PC-9 (cell line): Measurements from ENCODE around the gene PABPN1. TPM values are rescaled to one million over a fixed set of nuclear protein-coding genes. Genes with fewer than 3 reads are reported as not detected.
"Not testable (repeated sequence)": the region's sequence is repeated elsewhere in the genome, so short reads cannot be mapped to it uniquely, and the experiment has no call there.

Experiments used
- BruUV-seq: library from RNA; stranded (reverse); fragments of 400-500 nt; replicated peaks from 2 replicates; lab custom pipeline; 2021; lab: Mats Ljungman, UMichigan
- CTCF ChIA-PET: fragments of 300-600 bp; sonication (Branson Sonifier 250); formaldehyde crosslinking; loops from one replicate; lab custom pipeline; 2022; ENCODE audit warnings: antibody characterized with exemption; lab: Charles Lee
- POLR2A ChIA-PET: fragments of 300-600 bp; sonication (Branson Sonifier 250); formaldehyde crosslinking; loops from one replicate; lab custom pipeline; 2022; ENCODE audit warnings: antibody characterized with exemption; ENCODE audit not compliant: unreplicated experiment; lab: Charles Lee
- DNase-seq, 2 experiments: peaks; one replicate each; pipeline versions ENCODE4 v3.0.0 to v3.0.0-alpha.2; 2015 to 2022; ENCODE audit warnings: mixed read lengths in 1 of 2
- H2AFZ ChIP-seq: fragments of 200-600 bp; sonication (generic); 2 replicates; pipeline ENCODE4 v1.8.1; 2017; ENCODE audit warnings: antibody characterized with exemption
- H3F3A ChIP-seq: fragments of 200-600 bp; sonication (generic); 2 replicates; pipeline ENCODE4 v1.8.1; 2017; ENCODE audit warnings: antibody characterized with exemption, mild to moderate bottlenecking, low read depth; ENCODE audit not compliant: insufficient read depth
- H3K27ac ChIP-seq: fragments of 200-600 bp; sonication (generic); 2 replicates; pipeline ENCODE4 v1.6.1; 2016; ENCODE audit warnings: mixed run types
- H3K27me3 ChIP-seq: fragments of 200-600 bp; sonication (generic); 2 replicates; pipeline ENCODE4 v1.6.1; 2016; ENCODE audit warnings: low read depth, mixed run types; ENCODE audit not compliant: insufficient read depth
- H3K36me3 ChIP-seq: fragments of 200-600 bp; sonication (generic); 2 replicates; pipeline ENCODE4 v1.6.1; 2016; ENCODE audit warnings: low read depth, mixed run types
- H3K4me1 ChIP-seq: fragments of 200-600 bp; sonication (generic); replicated peaks from 2 replicates; pipeline ENCODE4 v1.6.1; 2016; ENCODE audit warnings: mixed run types; ENCODE audit not compliant: insufficient read depth
- H3K4me2 ChIP-seq: fragments of 200-600 bp; sonication (generic); 2 replicates; pipeline ENCODE4 v1.6.1; 2017; ENCODE audit warnings: mixed run types
- H3K4me3 ChIP-seq: fragments of 200-600 bp; sonication (generic); 2 replicates; pipeline ENCODE4 v1.6.1; 2016; ENCODE audit warnings: mixed run types
- H3K79me2 ChIP-seq: fragments of 200-600 bp; sonication (generic); 2 replicates; pipeline ENCODE4 v1.6.1; 2017; ENCODE audit warnings: low read depth, mixed run types
- H3K9me2 ChIP-seq: fragments of 200-600 bp; sonication (generic); 2 replicates; pipeline ENCODE4 v1.8.1; 2017; ENCODE audit warnings: mild to moderate bottlenecking; ENCODE audit not compliant: insufficient read depth
- H3K9me3 ChIP-seq: fragments of 200-600 bp; sonication (generic); 2 replicates; pipeline ENCODE4 v1.8.1; 2016; ENCODE audit warnings: low read depth; ENCODE audit not compliant: insufficient read depth
- H4K20me1 ChIP-seq: fragments of 200-600 bp; sonication (generic); 2 replicates; pipeline ENCODE4 v1.8.1; 2017; ENCODE audit not compliant: insufficient read depth
- CTCF ChIP-seq: fragments of 200-600 bp; sonication (generic); conservative IDR thresholded peaks from 2 replicates; pipeline ENCODE4 v1.6.1; 2017; ENCODE audit warnings: mixed run types, antibody characterized with exemption, mild to moderate bottlenecking, moderate library complexity
- EZH2 ChIP-seq: fragments of 200-600 bp; sonication (generic); IDR thresholded peaks from 2 replicates; pipeline ENCODE4 v1.8.0; 2017; ENCODE audit warnings: antibody characterized with exemption, low read depth
- intact Hi-C: fragments of 100-400 bp; cut with micrococcal nuclease; formaldehyde crosslinking; loops from one replicate; pipeline ENCODE4 v1.10.0; 2022; ENCODE audit not compliant: unreplicated experiment
- total RNA-seq: library from RNA; stranded (reverse); gene quantifications from 2 replicates; pipeline ENCODE4 v1.2.3, GENCODE V29; 2021

Gene PABPN1
- total RNA-seq, 1 experiment from 2014 or later = 142 TPM

GRCh38 chr14:23277189-23277588 lies 44.1 kb upstream of the PABPN1 start:
- ChIA-PET CTCF (no interaction called here), POLR2A (interaction anchor here (0.9 kb wide), 1 partner anchor 231 kb away, joined by 3 read pairs; no protein-coding TSS in a partner anchor)
- H3K36me3 ChIP-seq = no peaks in the 10 kb centered on the region
- H3K27me3 ChIP-seq = no peaks in the 10 kb centered on the region
- H3K4me3 ChIP-seq = no peak overlapping the region
- no peaks in the 10 kb centered on the region for H3K79me2 ChIP-seq
- H3K4me1 ChIP-seq = no peaks in the 10 kb centered on the region
- DNase-seq = no peak
- intact Hi-C loops = no loop called here
- TF ChIP-seq CTCF = no peak
- TF ChIP-seq EZH2 = no peak
- no peaks in the 10 kb centered on the region for H3K9me2 ChIP-seq
- H3K27ac ChIP-seq = no peak overlapping the region
- no TSS peak for BruUV-seq
- H3K9me3 ChIP-seq = no peaks in the 10 kb centered on the region
- no peaks in the 10 kb centered on the region for H4K20me1 ChIP-seq
- no peaks in the 10 kb centered on the region for H3F3A ChIP-seq
- no peak overlapping the region for H3K4me2 ChIP-seq
- H2AFZ ChIP-seq = no peak overlapping the region

- H3K4me1 ChIP-seq, H3K9me2 ChIP-seq, H4K20me1 ChIP-seq, BruUV-seq, H3K9me3 ChIP-seq, CTCF ChIA-PET, H3K27me3 ChIP-seq, H3K36me3 ChIP-seq, H3K4me3 ChIP-seq, intact Hi-C loops, H3F3A ChIP-seq, H3K27ac ChIP-seq, H3K79me2 ChIP-seq, H3K4me2 ChIP-seq, DNase-seq, H2AFZ ChIP-seq: not testable (repeated sequence)
- POLR2A ChIA-PET = interaction anchor here (0.5 kb wide), 1 partner anchor 28 kb away, joined by 3 read pairs; no protein-coding TSS in a partner anchor
These were observed 43.3 kb upstream of the PABPN1 start for GRCh38 chr14:23277928-23278327.

- BruUV-seq = no TSS peak
- 0 out of 2 replicates have a peak, but pooled peaks cover 5% of the 10 kb centered on the region for H3K4me1 ChIP-seq
These were observed 40.0 kb upstream of the PABPN1 start for GRCh38 chr14:23281247-23281646.

More at GRCh38 chr14:23281247-23281646, 40.0 kb upstream of the PABPN1 start:
- Histone ChIP-seq H3F3A (no peaks in the 10 kb centered on the region), H3K36me3 (no peaks in the 10 kb centered on the region), H3K27ac (no peak overlapping the region), H4K20me1 (no peaks in the 10 kb centered on the region), H3K9me2 (no peaks in the 10 kb centered on the region), H3K4me3 (no peak overlapping the region), H3K9me3 (no peaks in the 10 kb centered on the region), H2AFZ (no peak overlapping the region), H3K79me2 (peaks cover 19% of the 10 kb centered on the region), H3K4me2 (no peak overlapping the region), H3K27me3 (no peaks in the 10 kb centered on the region)
- intact Hi-C loops = no loop called here
- POLR2A ChIA-PET = no interaction called here
- CTCF ChIA-PET = interaction anchor here (0.7 kb wide), 1 partner anchor 174 kb away, joined by 3 read pairs; no protein-coding TSS in a partner anchor
- no peak for TF ChIP-seq EZH2
- no peak for TF ChIP-seq CTCF
- DNase-seq = no peak
